NCI-H1436 treated with DMSO at 0.1 percent for 48 hours (cell line): ENCODE results near the gene ARHGEF9.
A peak's percentile ranks its signal among the peaks of the same experiment; 100 is the strongest.
"Not testable (repeated sequence)": the region's sequence is repeated elsewhere in the genome, so short reads cannot be mapped to it uniquely, and the experiment has no call there.

Experiments
- DNase-seq: peaks from one replicate; lab custom pipeline; 2025; lab: John Stamatoyannopoulos, UW

The ARHGEF9 gene

DNA sequence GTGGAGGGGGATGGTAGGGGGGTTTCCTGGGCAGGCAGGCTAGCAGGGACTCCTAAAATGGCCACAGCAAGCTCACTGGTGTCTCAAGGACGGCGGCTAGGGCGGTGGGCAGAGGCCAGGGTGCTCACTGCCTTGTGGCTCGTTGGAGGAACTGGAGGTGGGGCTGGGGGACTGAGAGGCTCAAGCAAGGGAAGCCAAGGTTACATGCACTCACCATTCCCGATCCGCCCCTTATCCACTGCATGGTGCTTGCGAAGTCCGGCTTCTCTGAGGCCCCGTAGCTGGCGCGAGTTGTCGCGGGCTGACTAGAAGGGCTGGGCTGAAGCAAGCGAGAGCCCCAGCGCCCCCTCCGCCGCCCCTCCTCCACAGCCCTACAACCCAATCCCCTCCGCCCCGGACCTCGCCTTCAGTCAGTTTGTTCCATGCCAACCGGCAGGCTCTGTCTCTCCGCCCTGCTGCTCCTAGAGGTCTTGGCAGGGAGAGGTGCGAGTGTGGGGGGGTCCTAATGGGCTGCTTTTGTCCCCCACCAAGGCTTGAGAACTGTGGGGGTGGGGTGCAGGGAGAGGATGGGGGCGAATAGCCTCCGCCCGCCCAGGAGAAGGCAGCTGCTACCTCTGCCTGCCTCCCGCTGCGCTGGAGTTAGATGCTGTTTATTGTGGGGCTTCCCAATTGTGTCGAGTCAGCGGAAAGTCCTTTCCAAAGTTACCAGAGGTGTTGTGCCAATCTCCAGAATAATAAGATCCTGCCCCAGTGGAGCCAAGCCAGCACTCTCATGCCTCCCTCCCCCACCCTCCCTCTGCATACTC is at the start of gene ARHGEF9:
Gene ARHGEF9, minus strand, starts transcription at position 313 of the 806 bp plus-strand sequence. Its CDS starts 69 bp downstream, at position 244.
- DNase-seq = no peak

DNA sequence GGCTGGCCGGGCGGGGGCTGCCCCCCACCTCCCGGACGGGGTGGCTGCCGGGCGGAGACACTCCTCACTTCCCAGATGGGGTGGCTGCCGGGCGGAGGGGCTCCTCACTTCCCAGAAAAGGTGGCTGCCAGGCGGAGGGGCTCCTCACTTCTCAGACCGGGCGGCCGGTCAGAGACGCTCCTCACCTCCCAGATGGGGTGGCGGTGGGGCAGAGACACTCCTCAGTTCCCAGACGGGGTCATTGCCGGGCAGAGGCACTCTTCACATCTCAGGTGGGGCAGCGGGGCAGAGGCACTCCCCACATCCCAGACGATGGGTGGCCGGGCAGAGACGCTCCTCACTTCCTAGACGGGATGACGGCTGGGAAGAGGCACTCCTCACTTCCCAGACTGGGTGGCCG is 40.4 kb upstream of the ARHGEF9 start:
- DNase-seq = not testable (repeated sequence)

DNA sequence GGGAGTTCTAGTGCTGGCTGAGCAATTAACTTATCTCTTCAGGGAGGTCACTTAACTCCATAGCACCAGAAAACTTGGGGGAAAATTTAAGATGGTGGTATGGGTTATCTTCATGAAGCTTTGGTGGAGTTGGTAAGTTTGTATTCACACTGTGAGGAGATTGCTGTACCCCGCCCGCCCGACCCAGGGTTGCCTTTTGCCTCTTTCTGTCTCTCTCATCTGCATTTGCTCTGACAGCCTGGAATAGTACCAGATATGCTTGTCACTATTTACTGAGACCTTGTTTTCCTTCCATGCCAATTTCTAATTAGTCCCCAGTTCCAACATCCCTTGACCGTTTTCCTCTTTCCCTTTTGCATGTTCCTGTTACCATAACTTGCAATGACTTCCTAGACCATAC is 33.1 kb upstream of the ARHGEF9 start:
- no peak for DNase-seq

DNA sequence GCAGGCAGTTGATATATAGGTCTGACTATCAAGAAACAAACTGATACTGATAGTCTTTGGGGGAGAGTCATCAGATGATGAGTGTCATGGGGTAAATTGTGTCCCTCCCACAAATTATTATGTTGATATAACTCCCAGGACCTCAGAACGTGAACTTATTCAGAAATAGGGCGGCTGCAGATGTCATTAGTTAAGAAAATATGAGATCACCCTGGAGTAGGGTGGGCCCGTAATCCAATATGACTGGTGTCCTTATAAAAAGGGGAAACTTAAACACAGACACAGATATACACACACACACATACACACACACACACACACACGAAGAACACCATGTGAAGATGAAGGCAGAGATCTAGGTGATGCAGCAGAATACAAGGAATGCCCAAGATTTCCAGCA is 32.7 kb upstream of the ARHGEF9 start:
- DNase-seq = no peak

DNA sequence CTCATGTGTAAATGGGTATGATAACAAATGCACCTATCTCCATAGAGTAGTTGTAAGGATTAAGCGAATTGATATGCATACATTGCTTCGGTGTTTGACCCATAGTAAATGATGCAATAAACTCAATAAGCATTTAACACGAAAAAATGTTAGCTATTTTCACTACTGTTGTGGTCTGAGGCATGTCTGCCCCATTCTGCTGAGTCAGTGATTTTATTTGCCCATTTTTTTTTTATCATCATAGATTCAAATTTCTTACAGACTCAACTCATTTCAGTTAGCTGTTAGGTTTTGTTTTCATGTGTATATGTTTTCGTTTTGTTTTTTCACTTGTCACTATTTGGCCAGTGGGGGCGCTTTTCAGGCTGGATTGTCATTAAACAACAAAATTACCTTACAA is 27.8 kb upstream of the ARHGEF9 start:
- DNase-seq = no peak

DNA sequence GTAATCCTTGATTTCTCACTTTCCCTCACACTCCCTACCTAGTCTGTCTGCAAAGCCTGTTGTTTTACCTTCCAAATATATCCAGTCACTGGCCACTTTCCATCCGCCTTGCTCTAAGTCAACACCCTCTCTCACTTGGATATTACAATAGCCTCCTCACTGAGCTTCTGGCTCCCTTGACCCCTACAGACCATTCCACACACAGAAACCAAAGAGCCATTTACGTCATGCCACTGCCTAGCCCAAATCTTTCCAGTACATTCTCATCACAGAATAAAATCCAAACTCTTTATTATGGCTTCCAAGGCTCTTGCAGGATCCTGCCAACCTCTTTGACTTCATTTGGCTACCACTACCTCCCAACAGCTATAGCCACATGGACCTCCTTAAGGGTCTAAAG is 25.7 kb upstream of the ARHGEF9 start:
- no peak for DNase-seq

DNA sequence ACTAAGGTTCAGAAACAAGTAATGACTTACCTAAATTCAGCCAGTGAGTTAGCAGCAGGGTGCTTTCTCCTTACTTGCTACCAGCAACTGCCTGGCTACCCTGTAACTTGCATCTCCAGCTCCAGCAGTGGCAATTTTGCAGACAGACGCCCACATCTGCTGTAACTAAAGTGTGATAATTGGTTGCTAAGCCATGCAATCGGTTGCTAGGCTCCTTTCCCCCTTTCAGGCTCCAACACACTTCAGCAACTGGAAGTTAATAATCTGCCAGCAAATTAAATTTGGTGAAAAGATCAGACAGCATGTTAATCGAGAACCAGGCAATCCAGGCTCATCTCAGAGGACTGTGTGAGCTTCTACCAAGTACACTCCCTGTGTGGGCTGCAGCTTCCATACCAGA is 24.2 kb upstream of the ARHGEF9 start:
- DNase-seq = no peak

DNA sequence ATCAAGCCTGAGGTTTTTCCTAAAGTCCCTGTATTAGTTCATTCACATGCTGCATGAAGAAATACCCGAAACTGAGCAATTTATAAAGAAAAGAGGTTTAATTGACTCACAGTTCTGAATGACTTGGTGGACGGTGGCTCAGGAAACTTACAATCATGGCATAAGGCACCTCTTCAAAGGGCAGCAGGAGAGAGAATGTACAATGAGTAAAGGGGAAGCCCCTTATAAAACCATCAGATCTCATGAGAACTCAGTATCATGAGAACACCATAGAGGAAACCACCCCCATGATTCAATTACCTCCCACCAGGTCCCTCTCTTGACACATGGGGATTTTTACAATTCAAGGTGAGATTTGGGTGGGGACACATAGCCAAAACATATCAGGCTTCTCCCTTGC is 10.4 kb upstream of the ARHGEF9 start:
- DNase-seq = not testable (repeated sequence)

DNA sequence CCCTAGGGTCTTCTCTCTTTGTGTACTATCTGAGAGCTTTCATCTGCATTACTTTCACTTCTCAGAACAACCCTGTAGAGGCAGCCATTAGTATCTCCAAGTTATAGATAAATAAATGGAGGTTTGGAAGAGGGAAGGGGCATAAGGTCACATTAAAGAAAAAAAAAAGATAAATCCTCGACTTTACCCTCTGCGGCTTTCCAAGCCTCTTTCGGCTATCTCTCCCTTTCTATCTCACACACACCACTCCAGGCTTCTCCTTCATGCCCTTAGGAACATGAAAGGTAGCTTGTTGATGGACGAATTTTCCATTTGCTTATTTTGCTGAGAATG is 660 bp upstream of the ARHGEF9 start:
- no peak for DNase-seq

DNA sequence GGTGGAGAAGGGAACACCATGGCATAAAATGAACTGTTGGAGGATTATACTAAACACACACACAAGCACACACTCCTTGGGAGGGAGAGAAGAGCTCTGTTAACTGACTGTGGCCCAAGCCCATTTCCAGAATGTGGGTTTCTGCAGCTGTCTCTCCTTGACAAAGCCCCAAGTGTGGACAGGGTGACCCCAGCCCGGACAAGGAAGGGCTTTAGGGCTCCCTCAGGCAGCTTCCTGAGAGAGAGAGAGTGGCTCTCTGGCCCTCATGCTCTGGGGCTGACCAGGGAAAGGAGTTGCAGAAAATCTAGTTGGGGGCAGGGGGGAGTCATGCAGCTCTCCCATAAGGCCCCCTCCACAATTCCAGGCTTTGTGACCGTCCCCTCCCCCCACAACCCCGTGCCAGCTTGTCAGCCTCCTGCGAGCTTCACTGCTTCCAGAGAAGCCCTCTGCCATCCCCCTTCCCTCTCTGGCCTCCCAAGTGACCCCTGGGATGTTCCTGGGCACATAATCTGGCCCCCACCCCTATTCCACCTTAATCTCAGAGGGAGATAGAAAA is 590 bp downstream of the ARHGEF9 start:
- DNase-seq = no peak

DNA sequence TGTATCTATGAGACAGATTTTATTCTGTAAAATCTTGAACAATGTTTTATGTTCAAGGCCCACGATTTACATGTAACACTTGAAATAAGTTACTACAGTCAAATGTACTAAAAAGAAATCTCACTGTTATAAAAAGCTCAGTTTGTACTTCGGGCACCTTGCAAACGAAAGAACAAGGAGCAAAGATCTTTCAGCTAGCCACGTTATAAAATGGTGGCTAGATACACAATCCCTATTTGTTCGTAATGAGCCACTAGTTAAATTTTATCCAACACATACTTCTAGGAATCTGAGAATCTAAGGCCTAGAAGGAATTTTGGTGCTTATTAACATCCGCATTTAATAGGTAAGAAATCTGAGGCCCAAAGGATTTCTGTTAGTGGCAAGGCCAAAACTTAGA is 2.5 kb downstream of the ARHGEF9 start:
- DNase-seq = no peak

DNA sequence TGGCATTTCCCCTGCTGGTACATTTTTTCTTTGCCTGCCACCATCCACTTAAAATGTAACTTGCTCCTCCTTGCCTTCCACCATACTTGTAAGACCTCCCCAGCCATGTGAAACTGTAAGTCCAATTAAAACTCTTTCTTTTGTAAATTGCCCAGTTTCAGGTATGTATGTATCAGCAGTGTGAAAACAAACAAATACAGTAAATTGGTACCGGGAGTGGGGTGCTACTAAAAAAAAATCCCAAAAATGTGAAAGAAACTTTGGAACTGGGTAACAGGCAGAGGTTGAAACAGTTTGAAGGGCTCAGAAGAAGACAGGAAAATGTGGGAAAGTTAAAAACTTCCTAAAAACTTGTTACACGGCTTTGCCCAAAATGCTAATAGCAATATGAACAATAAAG is 16.3 kb downstream of the ARHGEF9 start:
- DNase-seq = no peak

DNA sequence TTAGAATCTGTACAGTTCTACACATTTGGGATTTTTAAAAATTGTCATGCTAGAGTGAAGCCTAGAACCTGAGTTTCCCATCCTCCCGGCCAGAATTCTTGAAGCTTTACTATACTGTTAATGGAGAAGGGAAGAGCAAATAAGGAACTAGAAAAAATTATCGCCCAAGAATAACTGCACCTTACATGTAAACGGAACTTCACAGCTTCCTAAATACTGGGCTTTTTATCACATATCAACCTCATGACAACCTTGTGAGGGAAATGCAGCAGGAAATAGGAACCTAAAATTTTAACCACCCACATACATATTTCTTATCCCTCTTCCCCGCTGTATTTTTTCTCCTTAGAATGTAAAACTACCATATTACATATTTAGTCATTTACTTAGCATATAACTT is 19.3 kb downstream of the ARHGEF9 start:
- DNase-seq = no peak

DNA sequence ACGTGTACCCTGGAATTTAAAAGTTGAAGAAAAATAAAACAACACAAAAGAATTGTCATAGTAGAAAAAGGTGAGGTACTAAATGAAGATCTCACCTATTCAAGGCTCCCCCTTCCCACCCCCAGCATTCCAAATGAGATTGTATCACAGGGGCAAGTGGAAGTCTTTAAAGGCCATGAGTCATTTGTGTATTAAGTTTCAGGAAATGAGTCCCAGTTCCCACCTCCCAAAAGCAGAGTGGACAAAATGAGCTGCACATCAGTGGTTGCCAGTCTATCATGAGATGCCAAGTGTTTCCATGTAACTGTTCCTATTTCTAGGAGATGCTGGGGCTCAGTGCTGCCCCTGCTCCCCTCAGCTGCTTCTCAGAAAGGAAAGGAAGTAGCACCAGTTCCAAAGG is 20.1 kb downstream of the ARHGEF9 start:
- no peak for DNase-seq

DNA sequence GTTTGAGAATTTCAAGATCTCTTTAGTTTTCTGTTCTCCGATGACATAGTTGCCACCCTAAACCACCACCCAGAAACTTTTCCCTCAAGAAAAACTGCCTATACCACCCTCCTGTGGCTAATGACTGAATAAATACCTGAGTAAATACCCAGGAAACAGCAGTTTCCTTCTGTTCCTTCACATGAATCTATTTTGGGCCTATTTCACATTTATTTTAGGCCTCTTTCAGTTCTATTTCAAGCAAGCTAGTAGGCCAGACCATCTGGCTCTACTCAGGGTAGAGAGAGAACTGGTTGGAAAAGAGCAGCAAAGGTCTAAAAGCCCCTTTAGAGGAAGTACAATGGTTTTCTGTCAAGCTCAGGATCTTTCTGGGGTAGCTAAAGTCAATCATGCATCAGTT is 23.4 kb downstream of the ARHGEF9 start:
- no peak for DNase-seq

DNA sequence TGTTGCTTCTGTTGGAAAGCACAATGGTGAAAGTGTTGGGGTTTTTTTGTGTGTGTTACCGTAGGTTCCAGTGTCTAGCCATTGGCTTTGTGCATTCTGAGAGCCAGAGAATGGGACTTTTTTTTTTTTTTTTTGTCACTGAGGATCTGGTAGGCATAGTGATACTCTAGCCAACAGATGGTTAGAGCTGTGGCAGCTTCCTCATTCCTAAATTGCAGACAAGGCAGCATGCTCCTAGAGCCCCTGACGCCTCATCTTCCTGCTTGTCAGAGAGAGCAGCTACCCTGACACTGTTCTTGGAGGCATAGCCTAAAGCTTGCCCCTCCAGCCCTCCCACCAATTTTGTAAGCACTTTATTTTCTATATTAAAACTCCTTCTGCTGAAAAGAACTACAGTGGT is 27.0 kb downstream of the ARHGEF9 start:
- DNase-seq = no peak

DNA sequence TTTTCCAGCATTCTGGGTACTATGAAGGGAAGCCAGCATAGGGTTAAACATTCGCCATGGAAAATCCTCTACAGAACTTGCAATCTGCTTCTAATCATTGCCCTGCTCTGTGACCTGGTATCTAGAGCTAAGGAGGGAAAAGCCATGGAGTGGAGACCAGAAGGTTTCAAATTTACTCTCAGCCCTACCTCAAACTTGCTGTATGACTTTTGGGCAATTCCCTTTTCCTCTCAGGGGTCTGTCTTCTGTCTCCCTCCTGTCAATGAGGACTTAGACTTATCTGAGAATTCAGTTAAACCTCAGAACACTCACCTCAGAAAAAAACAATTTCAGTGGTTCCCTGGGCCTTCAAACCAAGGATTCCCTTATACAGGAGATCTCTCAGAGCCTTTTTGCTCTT is 29.1 kb downstream of the ARHGEF9 start:
- no peak for DNase-seq

DNA sequence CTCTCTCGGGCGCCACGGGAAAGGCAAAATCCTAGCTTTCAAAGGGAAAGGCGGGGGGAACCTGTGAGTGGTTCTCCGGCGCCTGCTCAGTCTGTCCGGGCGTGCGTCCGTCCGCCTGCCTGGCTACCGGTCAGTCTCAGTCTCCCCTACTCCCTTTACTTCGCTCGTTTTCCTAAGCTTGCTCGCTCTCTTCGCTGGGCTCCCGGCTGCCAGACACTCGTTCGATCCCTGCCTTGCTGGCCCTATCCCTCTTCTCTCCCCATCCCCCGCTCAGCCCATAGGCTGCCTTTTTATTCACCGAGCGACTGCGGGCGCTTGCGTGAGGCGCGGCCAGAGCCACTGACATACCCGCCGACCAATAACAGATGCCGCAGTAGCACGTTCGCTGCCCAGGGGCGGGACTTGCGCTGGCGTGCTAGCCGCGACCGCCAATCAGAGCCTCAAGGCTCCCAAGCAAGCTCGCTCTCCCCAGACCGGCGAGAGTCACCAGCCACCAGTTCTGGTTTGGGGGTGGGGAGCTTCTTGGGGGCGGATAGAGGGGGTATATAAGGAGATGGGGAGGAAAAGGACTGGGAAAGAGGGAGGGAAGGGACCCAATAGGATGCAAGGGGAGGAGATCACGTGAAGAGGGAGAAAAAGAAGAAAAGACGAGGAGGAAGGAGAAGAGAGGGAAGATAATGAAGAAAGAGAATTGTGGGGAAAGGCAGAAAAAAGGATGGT is 30.0 kb downstream of the ARHGEF9 start:
- peak; percentile 80 for DNase-seq

DNA sequence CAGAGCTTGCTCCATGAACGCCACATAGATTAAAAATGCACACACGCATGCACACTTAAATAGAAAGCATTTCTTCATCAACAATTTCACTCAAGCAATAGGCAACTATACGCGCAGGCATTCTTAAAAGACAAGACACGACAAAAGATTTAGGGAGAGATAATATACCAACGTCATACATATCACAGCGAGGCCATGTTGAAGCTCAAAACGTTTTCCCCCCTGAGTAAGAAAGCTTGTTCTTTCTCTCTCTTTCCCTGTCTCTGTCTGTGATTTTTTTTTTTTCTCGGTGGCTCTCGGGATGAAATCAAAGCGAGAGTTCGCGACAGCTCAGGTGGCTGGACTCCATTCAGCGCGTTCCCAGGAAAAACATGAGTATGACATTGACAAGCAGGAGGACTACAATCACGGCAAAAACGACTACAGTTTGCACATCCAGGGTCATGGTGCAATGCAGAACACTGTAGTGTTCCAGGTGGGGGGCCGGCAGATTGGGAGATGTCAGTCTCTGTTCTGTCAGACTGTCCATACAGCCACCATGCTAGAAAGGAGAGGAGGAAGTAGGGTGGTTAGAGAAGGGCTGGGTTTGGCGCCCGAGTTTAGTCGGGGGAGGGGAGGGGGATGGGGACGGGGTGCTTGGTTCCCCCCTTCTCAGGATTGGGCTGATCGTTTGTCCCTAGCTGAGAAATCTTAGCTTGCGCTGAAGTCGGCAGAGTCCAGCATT is 30.7 kb downstream of the ARHGEF9 start:
- DNase-seq = no peak

DNA sequence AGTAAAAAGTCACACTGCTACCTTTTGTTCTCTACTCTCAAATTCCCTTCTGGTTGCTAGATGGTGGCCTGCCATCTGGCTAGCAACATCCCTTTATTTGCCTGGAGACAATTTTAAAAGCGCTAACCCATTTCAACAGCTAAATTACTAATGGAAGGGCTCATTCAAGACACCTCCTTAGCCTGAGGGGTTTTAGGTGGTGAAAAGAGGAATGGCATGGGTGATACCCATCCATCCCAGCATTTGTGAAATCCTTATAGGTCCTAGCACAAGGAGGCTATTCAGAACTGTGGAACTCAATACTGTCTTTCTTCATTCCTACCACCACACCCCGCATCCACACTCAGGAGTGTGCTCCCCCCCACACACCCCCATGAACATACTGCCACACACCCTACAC is 33.5 kb downstream of the ARHGEF9 start:
- DNase-seq = peak; percentile 12

DNA sequence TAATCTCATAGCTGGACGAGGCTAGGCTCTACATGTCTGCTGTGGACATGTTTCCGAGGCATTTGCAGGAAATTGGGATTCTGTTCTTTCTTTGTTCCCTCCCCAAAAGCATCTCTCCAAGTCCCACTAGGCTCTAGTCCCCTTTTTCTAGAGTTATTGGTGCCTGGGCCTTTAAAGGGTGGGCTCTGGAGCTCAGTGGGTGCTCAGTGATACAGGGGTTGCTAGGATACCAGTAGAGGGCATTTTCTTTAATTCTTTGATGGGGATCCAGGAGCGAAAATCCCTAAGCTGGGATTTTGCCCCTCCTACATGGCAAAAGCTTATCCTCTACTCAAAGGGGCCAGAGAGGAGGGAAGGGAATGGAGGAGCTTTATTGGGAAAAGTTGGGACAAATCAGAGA is 34.2 kb downstream of the ARHGEF9 start:
- DNase-seq = no peak

DNA sequence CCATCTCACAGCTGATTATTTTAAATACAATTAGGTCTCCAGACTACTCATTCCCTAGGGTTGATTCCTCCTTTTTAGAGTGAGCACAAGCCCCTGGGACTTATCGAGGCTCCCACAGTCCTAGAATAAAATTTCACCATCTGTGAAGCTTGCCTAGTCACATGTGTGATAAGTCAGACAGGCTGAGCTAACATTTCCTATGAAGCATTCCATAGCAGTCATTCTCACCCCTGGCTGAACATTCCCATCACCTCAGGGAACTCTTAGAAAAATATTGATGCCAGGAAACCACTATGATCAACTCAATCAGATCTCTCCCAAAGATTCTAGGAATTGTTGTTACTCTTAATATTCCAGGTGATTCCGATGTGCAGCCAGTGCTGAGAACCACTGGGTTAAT is 37.7 kb downstream of the ARHGEF9 start:
- DNase-seq = no peak

DNA sequence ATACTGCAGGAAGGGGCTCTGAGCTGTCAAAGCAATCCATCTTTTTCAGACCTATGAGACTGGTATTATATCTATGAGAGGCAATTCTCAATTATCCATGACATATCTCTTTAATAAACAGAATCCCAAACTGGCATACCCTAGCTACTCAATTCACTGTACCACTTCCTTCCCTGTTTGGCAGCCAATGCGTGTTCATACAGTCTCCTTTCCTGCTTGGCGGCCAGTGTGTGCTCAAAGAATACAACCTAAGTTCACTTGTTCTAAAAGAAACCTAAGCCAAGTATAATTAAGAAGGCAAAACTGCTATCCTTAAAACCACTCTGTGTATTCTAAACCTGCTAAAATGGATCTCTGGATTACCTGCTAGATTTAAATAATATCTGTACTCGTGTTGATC is 38.3 kb downstream of the ARHGEF9 start:
- DNase-seq = no peak
